Left lung (tissue), 10 donors: ENCODE data around the gene TMED9. TPM values are rescaled to one million over a fixed set of nuclear protein-coding genes. Genes with fewer than 3 reads are reported as not detected.

Experiments used
- ATAC-seq: fragments of 200-7000 bp; cut with Tn5 transposase; one replicate; pipeline ENCODE4 v1.9.1; 2020; ENCODE audit warnings: moderate library complexity
- DNase-seq, 4 donors: peaks; one replicate each; pipeline ENCODE4 v3.0.0-alpha.2; 2013 to 2020
- H3K27ac ChIP-seq, 2 donors: fragments of 200-600 bp; sonication (generic) in 1 of 2; one replicate each; pipeline versions ENCODE4 v1.5.0 to v1.8.0; 2020 to 2021
- H3K27me3 ChIP-seq, 2 donors: fragments of 200-600 bp; sonication (generic) in 1 of 2; one replicate each; pipeline versions ENCODE4 v1.5.0 to v1.8.0; 2020 to 2021
- H3K36me3 ChIP-seq, 2 donors: fragments of 200-600 bp; sonication (generic) in 1 of 2; one replicate each; pipeline versions ENCODE4 v1.5.0 to v1.8.0; 2020 to 2021
- H3K4me1 ChIP-seq, 2 donors: fragments of 200-600 bp; one replicate each; pipeline ENCODE4 v1.8.0; 2021
- H3K4me3 ChIP-seq, 2 donors: fragments of 200-600 bp; sonication (generic) in 1 of 2; one replicate each; pipeline versions ENCODE4 v1.5.0 to v1.8.0; 2020 to 2021; ENCODE audit warnings: mild to moderate bottlenecking in 1 of 2
- H3K9me3 ChIP-seq, 2 donors: fragments of 200-600 bp; sonication (generic) in 1 of 2; one replicate each; pipeline versions ENCODE4 v1.5.0 to v1.8.0; 2020 to 2021
- CTCF ChIP-seq, 2 donors: fragments of 200-600 bp; sonication (generic) in 1 of 2; IDR thresholded peaks; one replicate each; pipeline versions ENCODE4 v1.5.0 to v1.8.0; 2021; ENCODE audit warnings: antibody characterized with exemption in 2 of 2
- intact Hi-C, 2 donors: fragments of 100-400 bp; cut with DNase I; formaldehyde crosslinking; loops; one replicate each; pipeline versions ENCODE4 v1.11.2 to v1.14.2; 2022
- polyA plus RNA-seq, 6 donors: library from polyadenylated mRNA; unstranded; fragments of 120-200 nt; gene quantifications; one replicate each; pipeline ENCODE4 v1.2.1, GENCODE V29; 2013; ENCODE audit not compliant: insufficient read length in 6 of 6
- total RNA-seq, 2 donors: library from RNA; stranded (reverse); fragmentation: NEBNext Ultra II Directional; extraction: Animal tissue kit (Norgen Biotek cat#: 25700); gene quantifications; one replicate each; pipeline ENCODE4 v1.2.1, GENCODE V29; 2021
- donor health status: DM: no; HTN: yes; CAD: no.
- donor health status: DM: no; HTN: no; CAD: no.

TMED9 gene
- total and polyA plus RNA-seq, 8 donors: 120 to 221 (median 137) TPM

GRCh38 chr5:177604116-177604521, 12.1 kb downstream of the TMED9 start:
- Histone ChIP-seq H3K27me3 (no peaks in the 10 kb centered on the region), H3K4me1 (peaks cover 9 to 16% of the 10 kb centered on the region in 2 donors), H3K9me3 (no peaks in the 10 kb centered on the region), H3K27ac (no peak overlapping the region), H3K4me3 (no peak overlapping the region), H3K36me3 (peaks cover 0 to 24% of the 10 kb centered on the region in 2 donors)
- ATAC-seq (no peak), DNase-seq (no peak)
- intact Hi-C loops: no loop called here
- TF ChIP-seq CTCF (IDR thresholded peaks at IDR 0.05): no peak

GRCh38 chr5:177604656-177605055, 12.7 kb downstream of the TMED9 start:
- Histone ChIP-seq H3K27me3 (no peaks in the 10 kb centered on the region), H3K9me3 (no peaks in the 10 kb centered on the region), H3K36me3 (peaks cover 0 to 29% of the 10 kb centered on the region in 2 donors), H3K4me3 (no peak overlapping the region), H3K27ac (no peak overlapping the region), H3K4me1 (peaks cover 8 to 15% of the 10 kb centered on the region in 2 donors)
- TF ChIP-seq CTCF (IDR thresholded peaks at IDR 0.05): no peak
- DNase-seq: no peak
- no peak for ATAC-seq
- intact Hi-C loops: no loop called here

GRCh38 chr5:177605078-177605477, 13.1 kb downstream of the TMED9 start:
- H3K9me3 ChIP-seq: no peaks in the 10 kb centered on the region
- intact Hi-C loops: no loop called here
- H3K27ac ChIP-seq: no peak overlapping the region
- DNase-seq (no peak), ATAC-seq (no peak)
- H3K36me3 ChIP-seq: peaks cover 0 to 33% of the 10 kb centered on the region in 2 donors
- H3K27me3 ChIP-seq: no peaks in the 10 kb centered on the region
- TF ChIP-seq CTCF (IDR thresholded peaks at IDR 0.05): no peak
- no peak overlapping the region for H3K4me3 ChIP-seq
- peaks cover 8 to 15% of the 10 kb centered on the region in 2 donors for H3K4me1 ChIP-seq

- TF ChIP-seq CTCF (IDR thresholded peaks at IDR 0.05): no peak
- intact Hi-C loops: no loop called here
- no peak for ATAC-seq
- Histone ChIP-seq H3K4me1 (peaks cover 7 to 11% of the 10 kb centered on the region in 2 donors), H3K9me3 (no peaks in the 10 kb centered on the region), H3K27me3 (no peaks in the 10 kb centered on the region), H3K4me3 (no peak overlapping the region), H3K27ac (no peak overlapping the region), H3K36me3 (peaks cover 0 to 33% of the 10 kb centered on the region in 2 donors)
- DNase-seq: no peak
Observed at GRCh38 chr5:177605667-177606066, 13.7 kb downstream of the TMED9 start.

- Histone ChIP-seq H3K36me3 (peaks cover 0 to 33% of the 10 kb centered on the region in 2 donors), H3K27ac (no peak overlapping the region), H3K4me1 (peaks cover 0 to 4% of the 10 kb centered on the region in 2 donors), H3K4me3 (no peak overlapping the region), H3K9me3 (no peaks in the 10 kb centered on the region), H3K27me3 (no peaks in the 10 kb centered on the region)
- DNase-seq: no peak
- no peak for ATAC-seq
- no peak for TF ChIP-seq CTCF (IDR thresholded peaks at IDR 0.05)
- intact Hi-C loops: no loop called here
Observed at GRCh38 chr5:177606071-177607051, 14.4 kb downstream of the TMED9 start.
